ENCODE results near the gene CPNE6.

- TF ChIP-seq CTCF (IDR thresholded peaks at IDR 0.05) (no peak), POLR2A (IDR thresholded peaks at IDR 0.05) (no peak)
These were observed 14.1 kb upstream of the CPNE6 start for GRCh38 chr14:24057271-24057670.
